Cardiac muscle cell (in vitro differentiated cells and primary cell): Measurements from ENCODE around the gene CCL15. TPM values are rescaled to one million over a fixed set of nuclear protein-coding genes. Genes with fewer than 3 reads are reported as not detected.
"Not testable (repeated sequence)": the region's sequence is repeated elsewhere in the genome, so short reads cannot be mapped to it uniquely, and the experiment has no call there.

Source experiments
- DNase-seq, 2 donors: peaks; one replicate each; pipeline versions ENCODE4 v3.0.0 to v3.0.0-alpha.2; 2010 to 2017; ENCODE audit warnings: low read depth in 1 of 2, low spot score in 1 of 2
- H3K27ac ChIP-seq: fragments of 200-600 bp; sonication (generic); 2 replicates; pipeline ENCODE4 v1.5.1; 2016
- H3K27me3 ChIP-seq: fragments of 200-600 bp; sonication (generic); 2 replicates; pipeline ENCODE4 v1.6.0; 2016; ENCODE audit warnings: control low read depth
- H3K36me3 ChIP-seq: fragments of 200-600 bp; sonication (generic); 2 replicates; pipeline ENCODE4 v1.5.1; 2016; ENCODE audit warnings: control low read depth
- H3K4me1 ChIP-seq: fragments of 200-600 bp; sonication (generic); 2 replicates; pipeline ENCODE4 v1.8.1; 2017; ENCODE audit warnings: low read depth, mild to moderate bottlenecking, mixed run types
- H3K4me3 ChIP-seq: fragments of 200-600 bp; sonication (generic); 2 replicates; pipeline ENCODE4 v1.5.1; 2016; ENCODE audit warnings: mild to moderate bottlenecking
- H3K9me3 ChIP-seq: fragments of 200-600 bp; sonication (generic); 2 replicates; pipeline ENCODE4 v1.5.1; 2017; ENCODE audit warnings: low read depth, mild to moderate bottlenecking, control low read depth
- polyA plus RNA-seq: library from polyadenylated mRNA; unstranded; fragments of >200 nt; fragmentation: Nextera tagmentation; extraction: Ambion mirVana; gene quantifications from 2 replicates; pipeline ENCODE4 v1.2.1, GENCODE V29; 2016
- total RNA-seq: library from RNA; depleted of rRNA; stranded (reverse); fragments of >200 nt; gene quantifications from 2 replicates; pipeline ENCODE4 v1.2.3, GENCODE V29; 2016
- TF ChIP-seq, protein P1 (sequence below): IDR thresholded peaks from 2 replicates; pipeline ENCODE4 v1.5.1; 2012; ENCODE audit warnings: low read depth, mild to moderate bottlenecking, low read length

The CCL15 gene
- total and polyA plus RNA-seq, 2 experiments from 2014 or later: not detected

- no peak overlapping the region for H3K27ac ChIP-seq
- no peak overlapping the region for H3K4me3 ChIP-seq
- H3K9me3 ChIP-seq: no peaks in the 10 kb centered on the region
- DNase-seq: no peak
- no peaks in the 10 kb centered on the region for H3K27me3 ChIP-seq
- no peaks in the 10 kb centered on the region for H3K36me3 ChIP-seq
- no peaks in the 10 kb centered on the region for H3K4me1 ChIP-seq
- TF ChIP-seq, protein P1, sequence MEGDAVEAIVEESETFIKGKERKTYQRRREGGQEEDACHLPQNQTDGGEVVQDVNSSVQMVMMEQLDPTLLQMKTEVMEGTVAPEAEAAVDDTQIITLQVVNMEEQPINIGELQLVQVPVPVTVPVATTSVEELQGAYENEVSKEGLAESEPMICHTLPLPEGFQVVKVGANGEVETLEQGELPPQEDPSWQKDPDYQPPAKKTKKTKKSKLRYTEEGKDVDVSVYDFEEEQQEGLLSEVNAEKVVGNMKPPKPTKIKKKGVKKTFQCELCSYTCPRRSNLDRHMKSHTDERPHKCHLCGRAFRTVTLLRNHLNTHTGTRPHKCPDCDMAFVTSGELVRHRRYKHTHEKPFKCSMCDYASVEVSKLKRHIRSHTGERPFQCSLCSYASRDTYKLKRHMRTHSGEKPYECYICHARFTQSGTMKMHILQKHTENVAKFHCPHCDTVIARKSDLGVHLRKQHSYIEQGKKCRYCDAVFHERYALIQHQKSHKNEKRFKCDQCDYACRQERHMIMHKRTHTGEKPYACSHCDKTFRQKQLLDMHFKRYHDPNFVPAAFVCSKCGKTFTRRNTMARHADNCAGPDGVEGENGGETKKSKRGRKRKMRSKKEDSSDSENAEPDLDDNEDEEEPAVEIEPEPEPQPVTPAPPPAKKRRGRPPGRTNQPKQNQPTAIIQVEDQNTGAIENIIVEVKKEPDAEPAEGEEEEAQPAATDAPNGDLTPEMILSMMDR: no peak
Observed at GRCh38 chr17:36016555-36016954, 15.2 kb upstream of the CCL15 start.

DNA sequence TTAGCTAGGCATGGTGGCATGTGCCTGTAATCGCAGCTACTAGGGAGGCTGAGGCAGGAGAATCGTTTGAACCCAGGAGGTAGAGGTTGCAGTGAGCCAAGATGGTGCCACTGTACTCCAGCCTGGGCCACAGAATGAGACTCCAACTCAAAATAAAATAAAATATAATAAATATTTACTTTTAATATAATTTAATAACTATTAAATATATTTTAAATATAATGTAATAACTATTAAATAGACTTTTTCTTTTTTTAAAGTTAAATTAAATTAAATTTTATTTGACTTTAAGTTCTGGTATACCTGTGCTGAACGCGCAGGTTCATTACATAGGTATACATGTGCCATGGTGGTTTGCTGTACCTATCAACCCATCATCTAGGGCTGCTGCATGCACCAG is 14.5 kb upstream of the CCL15 start:
- not testable (repeated sequence) for DNase-seq, H3K4me1 ChIP-seq, H3K9me3 ChIP-seq, H3K27ac ChIP-seq, H3K27me3 ChIP-seq, H3K4me3 ChIP-seq, H3K36me3 ChIP-seq

DNA sequence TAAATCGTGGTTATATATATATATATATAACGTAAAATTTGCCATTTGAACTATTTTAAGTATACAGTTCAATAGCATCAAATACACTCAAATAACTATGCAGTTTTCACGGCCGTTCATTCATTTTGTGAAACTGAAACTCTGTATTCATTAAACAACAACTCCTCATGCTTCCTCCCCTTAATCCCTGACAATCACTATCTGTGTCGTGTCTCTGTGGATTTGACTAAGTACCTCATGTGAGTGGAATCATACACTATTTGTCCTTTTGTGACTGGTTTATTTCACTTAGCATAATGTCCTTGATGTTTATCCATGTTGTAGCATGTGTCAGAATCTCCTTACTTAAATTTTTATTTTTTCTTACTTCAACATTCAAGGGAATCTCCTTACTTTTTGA is 13.6 kb upstream of the CCL15 start:
- DNase-seq: no peak
- TF ChIP-seq, protein P1: no peak
- Histone ChIP-seq H3K4me1 (no peaks in the 10 kb centered on the region), H3K9me3 (no peaks in the 10 kb centered on the region), H3K27me3 (no peaks in the 10 kb centered on the region), H3K36me3 (no peaks in the 10 kb centered on the region), H3K27ac (no peak overlapping the region), H3K4me3 (no peak overlapping the region)

DNA sequence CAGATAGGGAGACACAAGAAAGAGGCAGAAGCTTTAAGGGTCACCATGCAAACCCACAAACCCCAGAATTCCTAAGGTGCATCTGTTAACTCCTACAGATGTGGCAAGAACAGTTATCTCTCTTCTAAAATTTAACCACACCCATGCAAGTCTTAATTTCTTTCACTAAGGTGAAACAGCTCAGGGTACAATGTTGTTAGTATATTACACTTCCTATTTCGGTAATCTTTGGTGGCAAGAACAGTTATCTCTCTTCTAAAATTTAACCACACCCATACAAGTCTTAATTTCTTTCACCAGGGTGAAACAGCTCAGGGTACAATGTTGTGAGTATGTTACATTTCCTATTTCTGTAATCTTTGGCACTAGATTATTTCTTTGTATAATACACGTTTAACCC is 9.8 kb upstream of the CCL15 start:
- DNase-seq: no peak
- Histone ChIP-seq H3K36me3 (no peaks in the 10 kb centered on the region), H3K4me1 (no peaks in the 10 kb centered on the region)

DNA sequence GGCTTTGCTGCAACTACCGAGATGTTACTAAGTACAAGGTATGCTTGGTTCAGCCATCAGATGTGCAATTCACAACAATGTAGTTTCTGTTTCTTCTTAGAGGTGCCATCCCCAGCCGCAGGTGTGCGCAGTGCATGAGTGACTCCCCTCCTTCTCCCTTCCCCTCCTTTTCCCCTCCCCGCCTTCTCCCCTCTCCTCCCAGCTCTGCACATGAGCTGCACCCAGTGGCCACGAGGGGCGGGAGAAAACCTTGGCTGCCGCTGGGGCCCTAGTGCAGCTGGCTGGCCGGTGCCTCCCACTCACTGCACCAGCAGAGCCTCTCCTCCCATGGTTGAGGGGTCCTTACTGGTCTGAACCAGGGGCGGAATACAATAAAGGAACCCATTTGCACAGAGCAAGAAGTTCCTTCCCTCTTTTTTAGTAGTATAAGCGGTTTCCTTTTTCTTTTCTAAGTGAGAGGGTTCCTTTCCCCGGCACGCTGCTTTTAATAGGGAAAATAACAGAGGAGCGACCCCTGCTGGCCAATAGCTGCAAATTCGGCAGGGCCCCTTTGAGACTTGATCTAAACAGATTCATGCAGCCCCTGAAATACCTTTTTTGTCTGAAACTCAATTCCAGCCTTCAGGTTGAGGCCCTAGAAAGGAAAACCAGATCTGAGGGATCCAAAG is 7.8 kb upstream of the CCL15 start:
- no peaks in the 10 kb centered on the region for H3K4me1 ChIP-seq
- H3K36me3 ChIP-seq: no peaks in the 10 kb centered on the region
- no peak overlapping the region for H3K4me3 ChIP-seq
- TF ChIP-seq, protein P1: peak; percentile 47
- H3K9me3 ChIP-seq: no peaks in the 10 kb centered on the region
- H3K27ac ChIP-seq: no peak overlapping the region
- peak in 1 of 2 donors; percentile 20 for DNase-seq
- no peaks in the 10 kb centered on the region for H3K27me3 ChIP-seq

More for the DNA sequence above, 9.8 kb upstream of the CCL15 start:
- H3K27ac ChIP-seq: no peak overlapping the region
- no peaks in the 10 kb centered on the region for H3K27me3 ChIP-seq
- H3K4me3 ChIP-seq: no peak overlapping the region
- TF ChIP-seq, protein P1: no peak
- no peaks in the 10 kb centered on the region for H3K9me3 ChIP-seq

GRCh38 chr17:36004594-36005108 is 3.3 kb upstream of the CCL15 start:
- Histone ChIP-seq H3K4me3 (no peak overlapping the region), H3K27ac (no peak overlapping the region), H3K36me3 (no peaks in the 10 kb centered on the region), H3K9me3 (no peaks in the 10 kb centered on the region), H3K27me3 (no peaks in the 10 kb centered on the region), H3K4me1 (no peaks in the 10 kb centered on the region)
- no peak for DNase-seq
- TF ChIP-seq, protein P1: no peak
